Endothelial cell of umbilical vein (primary cell): ENCODE measurements around the gene SLC49A3. TPM values are rescaled to one million over a fixed set of nuclear protein-coding genes. Genes with fewer than 3 reads are reported as not detected.

Experiments
- BruUV-seq: library from RNA; stranded (reverse); fragments of 400-500 nt; replicated peaks from 2 replicates; lab custom pipeline; 2021; lab: Mats Ljungman, UMichigan
- CTCF ChIA-PET: fragments of 300-600, 350-600 bp; sonication (Branson Sonifier 250); formaldehyde crosslinking; loops from one replicate; lab custom pipeline; 2021; ENCODE audit warnings: antibody characterized with exemption, inconsistent platforms; lab: Charles Lee
- POLR2A ChIA-PET: fragments of 300-600, 350-600 bp; sonication (Branson Sonifier 250); formaldehyde crosslinking; loops from one replicate; lab custom pipeline; 2021; ENCODE audit warnings: antibody characterized with exemption, inconsistent platforms; lab: Charles Lee
- DNase-seq: peaks from one replicate; pipeline ENCODE4 v3.0.0-alpha.2; 2011; ENCODE audit warnings: low read depth, low spot score
- FAIRE-seq: peaks from 2 replicates; lab custom pipeline; 2011; peaks lifted over from hg19 to GRCh38; lab: Jason Lieb, UNC
- H2AFZ ChIP-seq: 2 replicates; pipeline ENCODE4 v1.6.0; 2012; ENCODE audit warnings: low read depth, low read length, control low read depth, inconsistent platforms
- H3K27ac ChIP-seq: 2 replicates; pipeline ENCODE4 v1.5.1; 2011; ENCODE audit warnings: low read depth, mild to moderate bottlenecking, control low read depth, low read length, moderate library complexity; ENCODE audit not compliant: insufficient read depth
- H3K27me3 ChIP-seq, 2 experiments: 2 replicates each; pipeline versions ENCODE4 v1.6.0 to v1.6.1; 2011; ENCODE audit warnings: low read length in 2 of 2, mixed read lengths in 1 of 2; ENCODE audit not compliant: control insufficient read depth in 2 of 2, insufficient read depth in 2 of 2
- H3K36me3 ChIP-seq, 2 experiments: 2 replicates in 1 of 2; 3 replicates in 1 of 2; pipeline ENCODE4 v1.5.1; 2011; ENCODE audit warnings: low read length in 2 of 2, mild to moderate bottlenecking in 1 of 2, moderate library complexity in 1 of 2; ENCODE audit not compliant: control insufficient read depth in 2 of 2, insufficient read depth in 2 of 2; ENCODE audit errors: extremely low read depth in 1 of 2
- H3K4me1 ChIP-seq: 3 replicates; pipeline ENCODE4 v1.5.1; 2011; ENCODE audit warnings: mild to moderate bottlenecking, low read length; ENCODE audit not compliant: control insufficient read depth, insufficient read depth; ENCODE audit errors: extremely low read depth
- H3K4me2 ChIP-seq: 2 replicates; pipeline ENCODE4 v1.6.1; 2011; ENCODE audit warnings: low read length, control low read depth, mixed read lengths; ENCODE audit not compliant: insufficient read depth
- H3K4me3 ChIP-seq, 3 experiments: fragments of 200-600 bp in 1 of 3; sonication (generic), shearing (Covaris generic) in 1 of 3; replicated peaks in 1 of 3; 2 replicates each; pipeline ENCODE4 v1.5.1; 2011 to 2016; ENCODE audit warnings: control low read depth in 3 of 3, low read length in 3 of 3, mild to moderate bottlenecking in 2 of 3, inconsistent platforms in 1 of 3, low read depth in 1 of 3, moderate library complexity in 1 of 3; ENCODE audit not compliant: insufficient read depth in 1 of 3
- H3K79me2 ChIP-seq: 2 replicates; pipeline ENCODE4 v1.6.0; 2012; ENCODE audit warnings: low read length, inconsistent platforms; ENCODE audit not compliant: control insufficient read depth, insufficient read depth
- H3K9ac ChIP-seq: replicated peaks from 2 replicates; pipeline ENCODE3; 2011; ENCODE audit warnings: low read length, control low read depth; ENCODE audit not compliant: insufficient read depth; ENCODE audit errors: extremely low read depth
- H3K9me1 ChIP-seq: replicated peaks from 3 replicates; pipeline ENCODE4 v1.6.0; 2011; ENCODE audit warnings: mild to moderate bottlenecking, low read length; ENCODE audit not compliant: control insufficient read depth, insufficient read depth; ENCODE audit errors: extremely low read depth
- H3K9me3 ChIP-seq: replicated peaks from 2 replicates; pipeline ENCODE4 v1.5.1; 2012; ENCODE audit warnings: low read length, inconsistent platforms; ENCODE audit not compliant: control insufficient read depth, insufficient read depth
- H4K20me1 ChIP-seq: replicated peaks from 2 replicates; pipeline ENCODE3; 2011; ENCODE audit warnings: mild to moderate bottlenecking, low read length; ENCODE audit not compliant: control insufficient read depth, insufficient read depth; ENCODE audit errors: extremely low read depth
- CTCF ChIP-seq, 2 donors: IDR thresholded peaks; 1 replicate in 1 of 2; 2 replicates in 1 of 2; pipeline ENCODE4 v1.5.1; 2011; ENCODE audit warnings: low read length in 2 of 2, mild to moderate bottlenecking in 2 of 2, moderate library complexity in 2 of 2, control low read depth in 1 of 2, inconsistent platforms in 1 of 2, low read depth in 1 of 2; ENCODE audit not compliant: insufficient read depth in 1 of 2; ENCODE audit errors: extremely low read depth in 1 of 2
- EZH2 ChIP-seq: IDR thresholded peaks from 2 replicates; pipeline ENCODE4 v1.6.1; 2012; ENCODE audit warnings: borderline replicate concordance, low read depth, mild to moderate bottlenecking, moderate library complexity, low read length, inconsistent platforms; ENCODE audit not compliant: severe bottlenecking
- FOS ChIP-seq: IDR thresholded peaks from 2 replicates; pipeline ENCODE4 v1.6.1; 2011; ENCODE audit warnings: mild to moderate bottlenecking, low read length, moderate library complexity, borderline replicate concordance; ENCODE audit not compliant: insufficient read depth
- GATA2 ChIP-seq: IDR thresholded peaks from 2 replicates; pipeline ENCODE4 v1.7.0; 2011; ENCODE audit warnings: low read depth, mild to moderate bottlenecking, moderate library complexity, mixed read lengths, low read length; ENCODE audit not compliant: insufficient read length, insufficient read depth
- JUN ChIP-seq: IDR thresholded peaks from 2 replicates; pipeline ENCODE4 v1.6.1; 2011; ENCODE audit warnings: borderline replicate concordance, low read depth; ENCODE audit not compliant: insufficient read length, insufficient read depth
- MAX ChIP-seq: IDR thresholded peaks from 2 replicates; pipeline ENCODE4 v1.6.1; 2011; ENCODE audit not compliant: insufficient read depth, insufficient read length
- MYC ChIP-seq: IDR thresholded peaks from one replicate; pipeline ENCODE4 v1.6.1; 2011; ENCODE audit warnings: mild to moderate bottlenecking, low read depth, low read length
- POLR2A ChIP-seq: IDR thresholded peaks from 2 replicates; pipeline ENCODE4 v1.6.1; 2012; ENCODE audit warnings: low read depth, mild to moderate bottlenecking, control low read depth, low read length
- POLR2AphosphoS5 ChIP-seq: IDR thresholded peaks from 2 replicates; pipeline ENCODE4 v1.6.1; 2012; ENCODE audit warnings: low read depth, mild to moderate bottlenecking, control low read depth, low read length, moderate library complexity; ENCODE audit not compliant: insufficient read depth
- dilution Hi-C: fragments of 300-500 bp; cut with MboI; formaldehyde crosslinking; loops from one replicate; pipeline ENCODE4 v1.15.0; 2019; ENCODE audit warnings: low sequenced_read_pairs; ENCODE audit not compliant: extremely low pct_ligation_motif_present
- intact Hi-C: fragments of 100-400 bp; cut with micrococcal nuclease; formaldehyde crosslinking; loops from one replicate; pipeline ENCODE4 v1.10.0; 2022
- polyA plus RNA-seq, 4 experiments: library from polyadenylated mRNA; depleted of rRNA in 3 of 4; stranded (reverse) in 3 of 4; unstranded in 1 of 4; fragments of >200 nt; gene quantifications; 2 replicates each; pipeline versions ENCODE4 v1.2.1 to v1.2.3, GENCODE V29; 2011 to 2012; ENCODE audit warnings: missing spikeins in 1 of 4
- total RNA-seq: library from RNA; stranded (reverse); gene quantifications from 2 replicates; pipeline ENCODE4 v1.2.3, GENCODE V29; 2021

SLC49A3 gene
- total and polyA plus RNA-seq, 2 donors (not counting 3 experiments of a cell fraction or from before 2014, with no cell fraction given): 4.2 to 11.5 TPM

- H3K79me2 ChIP-seq: no peaks in the 10 kb centered on the region
- no peaks in the 10 kb centered on the region for H3K27me3 ChIP-seq
- H3K4me3 ChIP-seq: no peak overlapping the region
- no peaks in the 10 kb centered on the region for H3K36me3 ChIP-seq
- no peak overlapping the region for H2AFZ ChIP-seq
- DNase-seq (no peak), FAIRE-seq (no peak)
- H3K4me1 ChIP-seq: no peaks in the 10 kb centered on the region
- no peaks in the 10 kb centered on the region for H4K20me1 ChIP-seq
- TF ChIP-seq GATA2 (no peak), POLR2AphosphoS5 (no peak), CTCF (IDR thresholded peaks at IDR 0.05; ENCODE audit: extremely low read depth in 1 of 2, insufficient read depth in 1 of 2, low read depth in 1 of 2, low read length in 2 of 2) (no peak), JUN (no peak), MAX (no peak), EZH2 (no peak), MYC (no peak), FOS (no peak), POLR2A (no peak)
- no peak overlapping the region for H3K27ac ChIP-seq
- ChIA-PET CTCF (no interaction called here), POLR2A (no interaction called here)
- H3K4me2 ChIP-seq: no peak overlapping the region
- no peak overlapping the region for H3K9ac ChIP-seq
- BruUV-seq: no TSS peak
- H3K9me1 ChIP-seq: no peaks in the 10 kb centered on the region
- dilution Hi-C loops: no loop called here
- H3K9me3 ChIP-seq: no peaks in the 10 kb centered on the region
- intact Hi-C loops: no loop called here
Measured at GRCh38 chr4:651884-652642, 36.9 kb downstream of the SLC49A3 start.
